Trophoblast cell (in vitro differentiated cells and primary cell): ENCODE data around the gene MTM1.

Experiments used
- DNase-seq, 2 donors: peaks; one replicate each; pipeline ENCODE4 v3.0.0-alpha.2; 2016
- H2AFZ ChIP-seq: 2 replicates; pipeline ENCODE4 v1.6.1; 2013; ENCODE audit warnings: low read length, moderate library complexity, mild to moderate bottlenecking; ENCODE audit not compliant: insufficient read depth, poor library complexity
- H2AK5ac ChIP-seq: 2 replicates; pipeline ENCODE4 v1.6.1; 2013; ENCODE audit warnings: mild to moderate bottlenecking, low read length
- H2BK120ac ChIP-seq: 2 replicates; pipeline ENCODE4 v1.6.1; 2013; ENCODE audit warnings: low read length, mild to moderate bottlenecking, moderate library complexity; ENCODE audit not compliant: insufficient read depth, poor library complexity
- H2BK12ac ChIP-seq: 2 replicates; pipeline ENCODE4 v1.6.1; 2013; ENCODE audit warnings: mild to moderate bottlenecking, low read length, moderate library complexity
- H2BK5ac ChIP-seq: 2 replicates; pipeline ENCODE4 v1.6.1; 2013; ENCODE audit warnings: low read length, low read depth, moderate library complexity, mild to moderate bottlenecking; ENCODE audit not compliant: poor library complexity
- H3K14ac ChIP-seq: 2 replicates; pipeline ENCODE4 v1.6.1; 2013; ENCODE audit warnings: mild to moderate bottlenecking, low read length
- H3K18ac ChIP-seq: 2 replicates; pipeline ENCODE4 v1.6.1; 2013; ENCODE audit warnings: mild to moderate bottlenecking, low read length
- H3K23ac ChIP-seq: 2 replicates; pipeline ENCODE4 v1.6.1; 2013; ENCODE audit warnings: low read length
- H3K27ac ChIP-seq: 2 replicates; pipeline ENCODE4 v1.5.1; 2013; ENCODE audit warnings: low read depth, mild to moderate bottlenecking, inconsistent platforms, low read length, moderate library complexity
- H3K27me3 ChIP-seq: 2 replicates; pipeline ENCODE4 v1.6.1; 2013; ENCODE audit warnings: inconsistent platforms, mild to moderate bottlenecking, low read length, moderate library complexity; ENCODE audit not compliant: insufficient read depth
- H3K36me3 ChIP-seq, 2 experiments: 1 replicate in 1 of 2; 2 replicates in 1 of 2; pipeline ENCODE4 v1.6.1; 2013; ENCODE audit warnings: low read length in 2 of 2, mild to moderate bottlenecking in 2 of 2, moderate library complexity in 1 of 2; ENCODE audit not compliant: insufficient read depth in 2 of 2, control insufficient read depth in 1 of 2
- H3K4ac ChIP-seq: 2 replicates; pipeline ENCODE4 v1.6.1; 2013; ENCODE audit warnings: low read depth, mild to moderate bottlenecking, low read length, moderate library complexity
- H3K4me1 ChIP-seq, 2 experiments: 1 replicate in 1 of 2; 2 replicates in 1 of 2; pipeline ENCODE4 v1.6.1; 2013; ENCODE audit warnings: low read length in 2 of 2, mild to moderate bottlenecking in 2 of 2, moderate library complexity in 1 of 2; ENCODE audit not compliant: insufficient read depth in 2 of 2, control insufficient read depth in 1 of 2
- H3K4me2 ChIP-seq: 2 replicates; pipeline ENCODE4 v1.6.1; 2013; ENCODE audit warnings: inconsistent platforms, mild to moderate bottlenecking, low read length, moderate library complexity
- H3K4me3 ChIP-seq: 2 replicates; pipeline ENCODE4 v1.5.1; 2013; ENCODE audit warnings: mild to moderate bottlenecking, low read depth, low read length, inconsistent platforms
- H3K79me1 ChIP-seq: one replicate; pipeline ENCODE4 v1.6.1; 2013; ENCODE audit warnings: low read length
- H3K79me2 ChIP-seq: 2 replicates; pipeline ENCODE4 v1.6.1; 2013; ENCODE audit warnings: low read length, mild to moderate bottlenecking; ENCODE audit not compliant: control insufficient read depth, insufficient read depth, poor library complexity
- H3K9ac ChIP-seq: 2 replicates; pipeline ENCODE4 v1.6.1; 2013; ENCODE audit warnings: mild to moderate bottlenecking, low read length
- H3K9me3 ChIP-seq: 2 replicates; pipeline ENCODE4 v1.6.1; 2013; ENCODE audit warnings: low read depth, mild to moderate bottlenecking, control low read depth, inconsistent platforms, low read length; ENCODE audit not compliant: insufficient read depth
- H4K12ac ChIP-seq: 2 replicates; pipeline ENCODE4 v1.6.1; 2013; ENCODE audit warnings: low read depth, mild to moderate bottlenecking, low read length, moderate library complexity
- H4K8ac ChIP-seq: 2 replicates; pipeline ENCODE4 v1.6.1; 2013; ENCODE audit warnings: low read depth, mild to moderate bottlenecking, low read length, moderate library complexity
- H4K91ac ChIP-seq: one replicate; pipeline ENCODE4 v1.6.1; 2013; ENCODE audit warnings: low read depth, mild to moderate bottlenecking, low read length, moderate library complexity
- WGBS: extraction: QIAGEN DNeasy Blood & Tissue Kit; methylation state at CpG from one replicate; pipeline ENCODE4 v1.1.7; 2013; ENCODE audit warnings: missing lambda C conversion rate; ENCODE audit not compliant: insufficient read length, insufficient coverage; ENCODE audit errors: extremely low coverage; 5-methylcytosine and 5-hydroxymethylcytosine counted together

MTM1 gene

DNA sequence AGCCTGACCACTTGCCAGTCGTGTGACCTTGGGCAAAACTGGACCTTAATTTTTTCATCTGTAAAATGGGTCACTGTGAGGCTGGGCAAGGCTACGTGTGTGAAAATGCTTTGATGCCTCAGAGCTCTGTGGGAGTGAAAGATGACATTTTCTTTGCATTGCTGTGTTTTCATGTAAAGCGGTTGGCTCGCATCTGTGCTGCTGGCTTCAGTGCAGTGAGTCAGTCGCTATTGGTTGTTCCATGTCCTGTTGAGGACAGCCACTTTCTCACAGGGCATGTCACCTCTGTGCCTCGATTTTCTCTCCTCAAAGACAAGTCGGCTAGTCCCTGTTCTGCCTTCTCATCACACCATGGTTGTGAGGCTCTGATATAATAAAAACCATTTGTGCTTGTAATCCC is 129.2 kb downstream of the MTM1 start:
- Histone ChIP-seq H3K79me1 (peaks cover 13% of the 10 kb centered on the region), H3K9ac (no peak overlapping the region), H2AFZ (no peak overlapping the region), H3K9me3 (no peaks in the 10 kb centered on the region), H3K27ac (no peak overlapping the region), H2BK12ac (no peak overlapping the region), H3K36me3 (peaks cover 2% of the 10 kb centered on the region in 2 experiments), H2AK5ac (no peak overlapping the region), H3K79me2 (peaks cover 5% of the 10 kb centered on the region), H3K4ac (no peak overlapping the region), H4K12ac (no peak overlapping the region), H4K8ac (no peak overlapping the region), H3K27me3 (no peaks in the 10 kb centered on the region), H3K4me3 (no peak overlapping the region), H3K4me2 (no peak overlapping the region), H3K23ac (no peak overlapping the region), H4K91ac (no peak overlapping the region), H3K4me1 (peaks cover 11 to 14% of the 10 kb centered on the region in 2 experiments), H3K18ac (no peak overlapping the region), H2BK5ac (no peak overlapping the region), H2BK120ac (no peak overlapping the region), H3K14ac (no peak overlapping the region)
- WGBS = no CpG with 5 or more reads among the region's 7 CpGs
- DNase-seq = peak; percentile 40 to 52

DNA sequence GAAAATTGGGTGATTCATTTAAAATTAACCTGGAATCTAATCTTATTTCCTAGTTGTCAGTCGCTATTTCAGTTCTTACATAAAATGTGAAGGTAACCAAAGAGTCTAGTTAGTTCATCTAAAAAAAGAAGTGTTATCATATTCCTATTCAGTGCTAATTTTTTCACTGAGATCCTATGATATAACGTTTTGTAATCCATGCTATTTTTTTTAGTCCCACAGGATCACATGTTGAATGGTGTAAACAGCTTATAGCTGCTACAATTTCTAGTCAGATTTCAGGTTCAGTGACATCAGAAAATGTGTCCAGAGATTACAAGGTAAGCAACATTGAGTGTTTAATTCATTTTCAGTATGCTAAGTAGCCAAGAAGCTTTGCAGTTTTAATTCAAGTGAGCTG is 130.6 kb downstream of the MTM1 start:
- Histone ChIP-seq H3K4me1 (peaks cover 11 to 14% of the 10 kb centered on the region in 2 experiments), H3K79me1 (peaks cover 7% of the 10 kb centered on the region), H3K27ac (no peak overlapping the region), H2AFZ (no peak overlapping the region), H2BK5ac (no peak overlapping the region), H3K4ac (no peak overlapping the region), H3K9ac (no peak overlapping the region), H4K8ac (no peak overlapping the region), H4K91ac (no peak overlapping the region), H3K9me3 (no peaks in the 10 kb centered on the region), H4K12ac (no peak overlapping the region), H2AK5ac (no peak overlapping the region), H3K36me3 (peaks cover 2% of the 10 kb centered on the region in 2 experiments), H3K79me2 (peaks cover 3% of the 10 kb centered on the region), H3K4me3 (no peak overlapping the region), H2BK12ac (no peak overlapping the region), H2BK120ac (no peak overlapping the region), H3K23ac (no peak overlapping the region), H3K14ac (no peak overlapping the region), H3K18ac (no peak overlapping the region), H3K27me3 (no peaks in the 10 kb centered on the region), H3K4me2 (no peak overlapping the region)
- no peak for DNase-seq
- WGBS = no CpG with 5 or more reads among the region's 2 CpGs

DNA sequence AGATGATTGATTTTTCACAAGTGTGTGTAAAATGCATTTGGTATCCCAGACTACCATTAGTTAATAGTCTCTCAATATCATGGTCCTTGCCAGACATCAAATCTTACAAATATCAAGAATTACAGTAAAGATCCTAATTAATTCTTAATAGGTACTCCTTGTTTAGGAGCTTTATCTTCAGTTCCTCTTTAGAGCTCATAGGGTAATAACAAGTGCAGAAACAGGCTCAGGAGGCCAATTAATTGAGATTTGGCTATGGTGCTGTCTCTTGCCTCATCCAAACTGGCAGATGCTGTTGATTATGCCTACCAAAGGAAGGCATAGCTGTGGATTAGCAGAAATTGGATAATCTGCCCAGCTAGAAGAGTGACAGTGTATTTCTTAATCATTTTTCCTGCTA is 131.7 kb downstream of the MTM1 start:
- no peak overlapping the region for H3K14ac ChIP-seq
- H3K79me1 ChIP-seq = peaks cover 2% of the 10 kb centered on the region
- peaks cover 3% of the 10 kb centered on the region for H3K79me2 ChIP-seq
- H2BK120ac ChIP-seq = no peak overlapping the region
- H3K27me3 ChIP-seq = no peaks in the 10 kb centered on the region
- no peak overlapping the region for H4K91ac ChIP-seq
- no peak overlapping the region for H3K18ac ChIP-seq
- peaks cover 7 to 8% of the 10 kb centered on the region in 2 experiments for H3K4me1 ChIP-seq
- H2BK5ac ChIP-seq = no peak overlapping the region
- peaks cover 2% of the 10 kb centered on the region in 2 experiments for H3K36me3 ChIP-seq
- no peak overlapping the region for H3K23ac ChIP-seq
- H2AFZ ChIP-seq = no peak overlapping the region
- no peak overlapping the region for H3K4ac ChIP-seq
- H2AK5ac ChIP-seq = no peak overlapping the region
- H3K27ac ChIP-seq = no peak overlapping the region
- no peak overlapping the region for H3K9ac ChIP-seq
- H3K9me3 ChIP-seq = no peaks in the 10 kb centered on the region
- H2BK12ac ChIP-seq = no peak overlapping the region
- no peak overlapping the region for H3K4me3 ChIP-seq
- no peak overlapping the region for H4K12ac ChIP-seq
- no peak overlapping the region for H4K8ac ChIP-seq
- no peak for DNase-seq
- H3K4me2 ChIP-seq = no peak overlapping the region

DNA sequence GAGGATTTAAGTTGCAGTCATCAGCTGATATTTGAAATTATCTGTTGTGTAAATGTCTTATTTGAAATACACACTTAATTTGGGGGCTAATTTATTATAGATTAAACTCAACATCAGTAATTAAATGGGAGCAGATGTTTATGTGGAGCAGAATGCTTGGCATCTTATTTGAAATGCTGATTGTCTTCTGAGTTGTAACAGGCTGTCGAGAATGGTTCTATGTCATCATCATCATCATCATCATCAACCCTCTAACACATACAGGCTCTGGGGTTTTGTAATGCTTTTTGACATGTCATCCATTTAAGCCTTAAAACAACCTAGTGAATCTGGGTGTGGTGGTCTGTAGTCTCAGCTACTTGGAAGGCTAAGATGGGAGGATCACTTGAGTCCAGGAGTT is 133.0 kb downstream of the MTM1 start:
- no peak overlapping the region for H3K14ac ChIP-seq
- H3K79me2 ChIP-seq = no peaks in the 10 kb centered on the region
- H2BK12ac ChIP-seq = no peak overlapping the region
- WGBS = no CpG with 5 or more reads among the region's 1 CpG
- no peak overlapping the region for H2BK120ac ChIP-seq
- no peaks in the 10 kb centered on the region for H3K79me1 ChIP-seq
- peaks cover 2% of the 10 kb centered on the region in 2 experiments for H3K36me3 ChIP-seq
- H2AK5ac ChIP-seq = no peak overlapping the region
- H3K9me3 ChIP-seq = no peaks in the 10 kb centered on the region
- no peak overlapping the region for H3K4me2 ChIP-seq
- H3K4me1 ChIP-seq = no peaks in the 10 kb centered on the region
- H3K23ac ChIP-seq = no peak overlapping the region
- no peak overlapping the region for H2BK5ac ChIP-seq
- no peak overlapping the region for H3K18ac ChIP-seq
- DNase-seq = no peak
- H2AFZ ChIP-seq = no peak overlapping the region
- no peak overlapping the region for H3K27ac ChIP-seq
- H3K27me3 ChIP-seq = no peaks in the 10 kb centered on the region
- no peak overlapping the region for H4K8ac ChIP-seq
- no peak overlapping the region for H4K12ac ChIP-seq
- no peak overlapping the region for H4K91ac ChIP-seq
- H3K4me3 ChIP-seq = no peak overlapping the region
- no peak overlapping the region for H3K9ac ChIP-seq
- no peak overlapping the region for H3K4ac ChIP-seq
